SK-N-SH treated with all-trans-retinoic acid at 6 μM for 48 hours (cell line): ENCODE results near the gene COA7.

Source experiments
- BACH2 ChIP-seq: fragments of 250-450 bp; sonication (Bioruptor Pico); IDR thresholded peaks from 2 replicates; pipeline ENCODE4 v1.9.0; 2021; ENCODE audit warnings: mild to moderate bottlenecking, borderline replicate concordance
- CREB5 ChIP-seq: fragments of 250-450 bp; sonication (Bioruptor Pico); IDR thresholded peaks from 2 replicates; pipeline ENCODE4 v1.5.1; 2020; ENCODE audit warnings: low read depth, mild to moderate bottlenecking, moderate library complexity
- ESRRG ChIP-seq: fragments of 250-450 bp; sonication (Bioruptor Pico); IDR thresholded peaks from 2 replicates; pipeline ENCODE4 v1.6.1; 2021; ENCODE audit warnings: mild to moderate bottlenecking
- GLIS3 ChIP-seq: fragments of 250-450 bp; sonication (Bioruptor Pico); IDR thresholded peaks from 2 replicates; pipeline ENCODE4 v1.5.0; 2020; ENCODE audit warnings: mild to moderate bottlenecking, moderate library complexity
- PATZ1 ChIP-seq: fragments of 250-450 bp; sonication (Bioruptor Pico); IDR thresholded peaks from 2 replicates; pipeline ENCODE4 v1.8.0; 2020; ENCODE audit warnings: mild to moderate bottlenecking, moderate library complexity, borderline replicate concordance
- PPARA ChIP-seq: fragments of 250-450 bp; sonication (Bioruptor Pico); IDR thresholded peaks from 2 replicates; pipeline ENCODE4 v1.5.0; 2020; ENCODE audit warnings: mild to moderate bottlenecking, borderline replicate concordance
- RARB ChIP-seq: fragments of 250-450 bp; sonication (Bioruptor Pico); IDR thresholded peaks from 2 replicates; pipeline ENCODE4 v1.8.0; 2021; ENCODE audit warnings: mild to moderate bottlenecking, moderate library complexity
- ZC3H10 ChIP-seq: fragments of 250-450 bp; sonication (Bioruptor Pico); IDR thresholded peaks from 2 replicates; pipeline ENCODE4 v1.5.1; 2021; ENCODE audit warnings: mild to moderate bottlenecking, moderate library complexity
- ZFP3 ChIP-seq: fragments of 250-450 bp; sonication (Bioruptor Pico); IDR thresholded peaks from 2 replicates; pipeline ENCODE4 v1.5.0; 2020; ENCODE audit warnings: mild to moderate bottlenecking, moderate library complexity
- ZFP30 ChIP-seq: fragments of 450-650 bp; formaldehyde crosslinking; IDR thresholded peaks from 2 replicates; pipeline ENCODE4 v1.5.0; 2022; ENCODE audit warnings: mild to moderate bottlenecking, moderate library complexity
- ZNF8 ChIP-seq: fragments of 450-650 bp; formaldehyde crosslinking; IDR thresholded peaks from 2 replicates; pipeline ENCODE4 v1.5.0; 2020; ENCODE audit warnings: mild to moderate bottlenecking, moderate library complexity

- no peak for TF ChIP-seq RARB (CRISPR knock-in tag)
- TF ChIP-seq ZFP3 (CRISPR knock-in tag): no peak
- no peak for TF ChIP-seq ESRRG
- no peak for TF ChIP-seq ZC3H10 (CRISPR knock-in tag)
- no peak for TF ChIP-seq ZNF8 (CRISPR knock-in tag)
- TF ChIP-seq GLIS3 (CRISPR knock-in tag): no peak
- no peak for TF ChIP-seq BACH2
- no peak for TF ChIP-seq PATZ1 (CRISPR knock-in tag)
- TF ChIP-seq PPARA (CRISPR knock-in tag): no peak
- no peak for TF ChIP-seq CREB5 (CRISPR knock-in tag)
- no peak for TF ChIP-seq ZFP30
Measured at GRCh38 chr1:52672946-52673345, 25.2 kb downstream of the COA7 start.
